ENCODE data around the gene IGFL4. TPM values are rescaled to one million over a fixed set of nuclear protein-coding genes. Genes with fewer than 3 reads are reported as not detected.

IGFL4 gene
- total and polyA plus RNA-seq, 2 of the 4 experiments (the other 2 are of a cell fraction) = not detected

DNA sequence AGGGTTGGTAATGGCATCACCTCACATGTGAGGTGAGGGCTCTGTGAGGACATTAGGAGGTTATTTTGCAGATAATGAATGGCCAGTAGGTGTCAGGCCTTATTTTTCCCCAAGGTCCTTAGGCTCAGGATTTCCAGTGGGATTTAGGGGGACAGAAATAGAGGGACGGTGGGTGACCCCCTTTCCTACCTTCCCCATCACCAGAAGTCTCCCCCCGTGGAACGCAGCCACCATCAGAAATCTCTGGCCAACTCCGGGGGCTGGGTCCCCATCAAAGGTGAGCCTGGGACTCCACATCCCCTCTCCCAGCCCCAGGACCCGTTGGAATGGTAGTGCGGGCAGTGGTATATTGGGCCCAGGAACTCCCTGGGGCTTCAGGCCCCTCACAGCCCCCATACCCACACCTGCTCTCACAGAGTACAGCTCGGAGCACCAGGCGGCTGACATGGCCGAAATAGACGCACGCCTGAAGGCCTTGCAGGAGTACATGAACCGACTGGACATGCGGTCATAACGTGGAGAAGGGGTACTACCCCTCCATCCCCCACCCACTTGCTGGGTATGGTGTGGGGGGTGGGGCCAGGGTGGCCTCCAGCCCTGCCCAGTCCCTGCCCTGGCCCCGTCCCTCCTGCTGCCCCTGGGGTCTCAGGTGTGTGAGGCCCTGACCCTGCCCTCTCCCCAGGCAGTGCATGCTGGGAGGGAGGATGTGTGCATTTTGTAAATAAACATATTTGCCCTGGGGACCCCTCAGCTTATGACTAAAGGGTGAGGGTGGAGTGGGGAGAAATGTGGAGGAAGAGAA is 22.7 kb downstream of the IGFL4 start:
- Histone ChIP-seq H4K5ac (ENCODE audit: low read depth, low read length) (no peak overlapping the region), H3K4me3 (ENCODE audit: insufficient read depth, low read depth, low read length) (no peak overlapping the region), H3K4me2 (ENCODE audit: low read depth, low read length) (no peak overlapping the region), H3K23ac (ENCODE audit: low read depth, low read length) (no peak overlapping the region), H2BK20ac (ENCODE audit: low read depth, low read length) (no peak overlapping the region), H2BK5ac (ENCODE audit: low read depth, low read length, poor library complexity, severe bottlenecking) (no peak overlapping the region), H4K8ac (ENCODE audit: low read depth in 2 of 2, low read length in 2 of 2) (no peak overlapping the region), H3K9ac (ENCODE audit: low read depth, low read length) (no peak overlapping the region), H3K79me1 (ENCODE audit: low read depth in 1 of 2, low read length in 2 of 2) (no peaks in the 10 kb centered on the region), H2BK15ac (ENCODE audit: low read depth, low read length) (no peak overlapping the region), H3K4me1 (ENCODE audit: control insufficient read depth, insufficient read depth, low read length) (peaks cover 7% of the 10 kb centered on the region; the same call in 1 of the 2 replicates), H3K36me3 (ENCODE audit: control insufficient read depth, insufficient read depth, low read length) (no peaks in the 10 kb centered on the region), H2AK5ac (ENCODE audit: low read depth, low read length) (no peak overlapping the region), H3K9me1 (ENCODE audit: insufficient read depth, low read length) (peaks cover 3% of the 10 kb centered on the region; the same call in 1 of the 2 replicates), H3K18ac (ENCODE audit: low read depth, low read length) (no peak overlapping the region), H2AFZ (replicated peaks; ENCODE audit: low read length, poor library complexity) (no peak overlapping the region), H3K14ac (replicated peaks; ENCODE audit: low read depth, low read length) (no peak overlapping the region), H3K56ac (ENCODE audit: extremely low read depth, insufficient read depth, low read length) (no peak overlapping the region), H3K4ac (ENCODE audit: low read depth, low read length) (no peak overlapping the region), H2BK120ac (ENCODE audit: low read depth, low read length) (no peak overlapping the region), H4K20me1 (ENCODE audit: insufficient read depth, low read length) (peaks cover 21% of the 10 kb centered on the region), H4K91ac (ENCODE audit: insufficient read depth, low read depth, low read length) (no peak overlapping the region), H2AK9ac (replicated peaks; ENCODE audit: low read depth, low read length, poor library complexity) (no peak overlapping the region), H3K27ac (ENCODE audit: insufficient read depth, low read length) (no peak overlapping the region), H3K27me3 (ENCODE audit: control insufficient read depth, insufficient read depth, low read length) (peaks cover 18% of the 10 kb centered on the region), H3K9me3 (ENCODE audit: control insufficient read depth, insufficient read depth, low read length) (no peaks in the 10 kb centered on the region)
- no peak for DNase-seq
- ATAC-seq (ENCODE audit: low read depth) = no peak
- in situ Hi-C loops (cut with MboI; ENCODE audit: low sequenced_read_pairs) = no loop called here
- POLR2A ChIA-PET (ENCODE audit: unreplicated experiment) = no interaction called here
- dilution Hi-C loops (cut with HindIII; ENCODE audit: low sequenced_read_pairs, unreplicated experiment) = no loop called here
- no CpG with 5 or more reads among the region's 15 CpGs for WGBS, 2 experiments (ENCODE audit: extremely low coverage in 2 of 2, insufficient read length in 1 of 2)
- no TSS peak for BruUV-seq (replicated peaks)
- intact Hi-C loops (cut with micrococcal nuclease) = no loop called here
- CTCF ChIA-PET = interaction anchor here (0.5 to 1.9 kb wide), 4 partner anchors 9 to 271 kb away, joined by 4 to 11 read pairs (median 5); partner anchors contain the start of gene CCDC61
- TF ChIP-seq SMC3 (IDR thresholded peaks at IDR 0.05; ENCODE audit: low read depth, low read length) (no peak), MAZ (IDR thresholded peaks at IDR 0.05; ENCODE audit: borderline replicate concordance, low read depth, low read length) (no peak), MXI1 (IDR thresholded peaks at IDR 0.05; ENCODE audit: borderline replicate concordance, low read depth, low read length) (no peak), BHLHE40 (IDR thresholded peaks at IDR 0.05; ENCODE audit: low read depth, low read length) (no peak), RAD21 (IDR thresholded peaks at IDR 0.05; ENCODE audit: low read length) (no peak), RFX5 (IDR thresholded peaks at IDR 0.05; ENCODE audit: low read depth, low read length) (no peak), CTCF (conservative IDR thresholded peaks at IDR 0.05; ENCODE audit: low read depth, low read length) (no peak), NFE2L2 (IDR thresholded peaks at IDR 0.05; ENCODE audit: low read depth, low read length) (no peak)
